ENCODE data around the gene AHNAK.
"Not testable (repeated sequence)": the region's sequence is repeated elsewhere in the genome, so short reads cannot be mapped to it uniquely, and the experiment has no call there.

Gene AHNAK

DNA sequence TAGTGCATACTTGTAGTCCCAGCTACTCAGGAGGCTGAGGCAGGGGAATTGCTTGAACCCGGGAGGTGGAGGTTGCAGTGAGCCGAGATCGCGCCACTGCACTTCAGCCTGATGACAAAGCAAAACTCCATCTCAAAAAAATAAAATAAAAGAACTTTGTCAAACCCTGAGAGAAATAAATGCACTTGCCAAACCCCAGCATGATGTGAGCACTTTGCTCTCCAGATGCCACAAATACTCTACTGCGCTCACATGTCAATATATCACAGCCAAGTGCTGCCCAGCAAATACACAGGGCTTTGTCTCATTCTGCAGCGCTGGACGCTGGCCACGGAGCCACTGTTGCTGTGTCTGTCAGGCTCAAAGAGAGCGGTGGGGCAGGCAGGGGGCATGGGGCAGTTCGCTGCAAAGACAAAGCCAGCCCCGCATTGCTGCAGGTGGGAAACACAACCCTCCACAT lies 45.1 kb downstream of the AHNAK start:
- Histone ChIP-seq H3K27ac (ENCODE audit: low read depth, low read length) (no peak overlapping the region), H4K8ac (ENCODE audit: low read depth, low read length) (no peak overlapping the region)
- no CpG with 5 or more reads among the region's 11 CpGs for WGBS (ENCODE audit: extremely low coverage, insufficient coverage, low lambda C conversion rate)

DNA sequence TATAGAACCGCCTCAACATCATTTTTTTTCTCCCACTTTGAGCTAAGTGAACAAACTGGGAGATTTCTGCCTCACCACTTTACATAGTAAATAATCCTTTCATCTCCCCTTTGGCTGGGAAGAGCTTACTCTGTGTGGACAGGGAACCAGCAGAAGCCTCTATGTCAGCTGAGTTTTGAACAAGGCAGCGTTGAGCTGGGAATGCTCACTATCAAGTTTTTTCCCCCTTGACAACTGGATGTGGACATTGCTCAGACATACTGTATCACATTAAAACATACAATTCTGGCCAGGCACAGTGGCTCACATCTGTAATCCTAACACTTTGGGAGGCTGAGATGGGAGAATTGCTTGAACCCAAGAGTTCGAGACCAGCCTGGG lies 46.0 kb downstream of the AHNAK start:
- Histone ChIP-seq H3K27me3 (ENCODE audit: insufficient read depth, low read length, poor library complexity) (no peaks in the 10 kb centered on the region), H3K79me1 (ENCODE audit: low read length) (no peaks in the 10 kb centered on the region), H3K56ac (ENCODE audit: low read length) (no peak overlapping the region), H2BK5ac (ENCODE audit: low read length) (no peak overlapping the region), H3K9ac (ENCODE audit: low read length) (no peak overlapping the region), H2AK5ac (ENCODE audit: low read length) (no peak overlapping the region), H3K4ac (ENCODE audit: low read depth, low read length) (no peak overlapping the region), H3K79me2 (ENCODE audit: control insufficient read depth, insufficient read depth, low read length) (no peaks in the 10 kb centered on the region), H3K23ac (ENCODE audit: low read length) (no peak overlapping the region), H3K36me3 (ENCODE audit: control insufficient read depth, insufficient read depth, low read length) (no peaks in the 10 kb centered on the region), H3K27ac (ENCODE audit: low read depth, low read length) (no peak overlapping the region), H3K4me2 (ENCODE audit: low read length) (no peak overlapping the region), H2BK120ac (ENCODE audit: low read depth, low read length) (no peak overlapping the region), H3K4me1 (ENCODE audit: control insufficient read depth, low read depth, low read length) (peaks cover 5% of the 10 kb centered on the region), H4K5ac (ENCODE audit: low read length) (no peak overlapping the region), H3K4me3 (ENCODE audit: low read length) (no peak overlapping the region), H2BK15ac (replicated peaks; ENCODE audit: low read depth) (no peak overlapping the region), H4K8ac (ENCODE audit: low read depth, low read length) (no peak overlapping the region), H3K18ac (ENCODE audit: low read length) (no peak overlapping the region)
- no CpG with 5 or more reads among the region's 3 CpGs for WGBS (ENCODE audit: extremely low coverage, insufficient coverage, low lambda C conversion rate)
- no peak for DNase-seq

More for the DNA sequence above, 45.1 kb downstream of the AHNAK start:
- Histone ChIP-seq H3K4me1 (ENCODE audit: control insufficient read depth, low read depth, low read length) (peaks cover 5% of the 10 kb centered on the region), H3K4me3 (ENCODE audit: low read length) (no peak overlapping the region), H2BK120ac (ENCODE audit: low read depth, low read length) (no peak overlapping the region), H3K4ac (ENCODE audit: low read depth, low read length) (no peak overlapping the region), H3K23ac (ENCODE audit: low read length) (no peak overlapping the region), H3K9ac (ENCODE audit: low read length) (no peak overlapping the region), H3K36me3 (ENCODE audit: control insufficient read depth, insufficient read depth, low read length) (no peaks in the 10 kb centered on the region), H2BK15ac (replicated peaks; ENCODE audit: low read depth) (no peak overlapping the region), H3K56ac (ENCODE audit: low read length) (no peak overlapping the region), H2BK5ac (ENCODE audit: low read length) (no peak overlapping the region), H3K79me1 (ENCODE audit: low read length) (no peaks in the 10 kb centered on the region), H3K79me2 (ENCODE audit: control insufficient read depth, insufficient read depth, low read length) (no peaks in the 10 kb centered on the region), H4K5ac (ENCODE audit: low read length) (no peak overlapping the region), H3K4me2 (ENCODE audit: low read length) (no peak overlapping the region), H2AK5ac (ENCODE audit: low read length) (no peak overlapping the region), H3K27me3 (ENCODE audit: insufficient read depth, low read length, poor library complexity) (no peaks in the 10 kb centered on the region), H3K18ac (ENCODE audit: low read length) (no peak overlapping the region)
- no peak for DNase-seq

- WGBS (ENCODE audit: extremely low coverage, insufficient coverage, low lambda C conversion rate): no CpG with 5 or more reads among the region's 12 CpGs
- no peak overlapping the region for H3K9ac ChIP-seq (ENCODE audit: low read length)
These were observed 46.5 kb downstream of the AHNAK start for GRCh38 chr11:62499944-62500649.

GRCh38 chr11:62499311-62499943 lies 47.2 kb downstream of the AHNAK start:
- H3K18ac ChIP-seq (ENCODE audit: low read length); H2BK5ac ChIP-seq (ENCODE audit: low read length); H4K8ac ChIP-seq (ENCODE audit: low read depth, low read length); H3K9ac ChIP-seq (ENCODE audit: low read length); H2BK120ac ChIP-seq (ENCODE audit: low read depth, low read length); H3K4me3 ChIP-seq (ENCODE audit: low read length); H3K27me3 ChIP-seq (ENCODE audit: insufficient read depth, low read length, poor library complexity); H3K27ac ChIP-seq (ENCODE audit: low read depth, low read length); H3K36me3 ChIP-seq (ENCODE audit: control insufficient read depth, insufficient read depth, low read length); H2AK5ac ChIP-seq (ENCODE audit: low read length); H3K4me1 ChIP-seq (ENCODE audit: control insufficient read depth, low read depth, low read length); H2BK15ac ChIP-seq (replicated peaks; ENCODE audit: low read depth); H3K56ac ChIP-seq (ENCODE audit: low read length); H4K5ac ChIP-seq (ENCODE audit: low read length); H3K4me2 ChIP-seq (ENCODE audit: low read length); H3K4ac ChIP-seq (ENCODE audit: low read depth, low read length); DNase-seq; H3K79me2 ChIP-seq (ENCODE audit: control insufficient read depth, insufficient read depth, low read length); H3K79me1 ChIP-seq (ENCODE audit: low read length); H3K23ac ChIP-seq (ENCODE audit: low read length): not testable (repeated sequence)
- WGBS (ENCODE audit: extremely low coverage, insufficient coverage, low lambda C conversion rate): no CpG with 5 or more reads among the region's 17 CpGs

More at GRCh38 chr11:62499944-62500649, 46.5 kb downstream of the AHNAK start:
- H4K5ac ChIP-seq (ENCODE audit: low read length): no peak overlapping the region
- H2BK120ac ChIP-seq (ENCODE audit: low read depth, low read length): no peak overlapping the region
- peak; percentile 83 for DNase-seq
- H3K27ac ChIP-seq (ENCODE audit: low read depth, low read length): no peak overlapping the region
- no peak overlapping the region for H2AK5ac ChIP-seq (ENCODE audit: low read length)
- H3K4me1 ChIP-seq (ENCODE audit: control insufficient read depth, low read depth, low read length): peaks cover 2% of the 10 kb centered on the region
- H3K36me3 ChIP-seq (ENCODE audit: control insufficient read depth, insufficient read depth, low read length): no peaks in the 10 kb centered on the region
- no peak overlapping the region for H2BK15ac ChIP-seq (replicated peaks; ENCODE audit: low read depth)
- no peak overlapping the region for H3K4me2 ChIP-seq (ENCODE audit: low read length)
- H3K4me3 ChIP-seq (ENCODE audit: low read length): no peak overlapping the region
- H3K56ac ChIP-seq (ENCODE audit: low read length): no peak overlapping the region
- H3K18ac ChIP-seq (ENCODE audit: low read length): no peak overlapping the region
- no peak overlapping the region for H4K8ac ChIP-seq (ENCODE audit: low read depth, low read length)
- H2BK5ac ChIP-seq (ENCODE audit: low read length): no peak overlapping the region
- H3K27me3 ChIP-seq (ENCODE audit: insufficient read depth, low read length, poor library complexity): no peaks in the 10 kb centered on the region
- no peaks in the 10 kb centered on the region for H3K79me1 ChIP-seq (ENCODE audit: low read length)
- H3K23ac ChIP-seq (ENCODE audit: low read length): no peak overlapping the region
- H3K79me2 ChIP-seq (ENCODE audit: control insufficient read depth, insufficient read depth, low read length): no peaks in the 10 kb centered on the region
- H3K4ac ChIP-seq (ENCODE audit: low read depth, low read length): no peak overlapping the region

DNA sequence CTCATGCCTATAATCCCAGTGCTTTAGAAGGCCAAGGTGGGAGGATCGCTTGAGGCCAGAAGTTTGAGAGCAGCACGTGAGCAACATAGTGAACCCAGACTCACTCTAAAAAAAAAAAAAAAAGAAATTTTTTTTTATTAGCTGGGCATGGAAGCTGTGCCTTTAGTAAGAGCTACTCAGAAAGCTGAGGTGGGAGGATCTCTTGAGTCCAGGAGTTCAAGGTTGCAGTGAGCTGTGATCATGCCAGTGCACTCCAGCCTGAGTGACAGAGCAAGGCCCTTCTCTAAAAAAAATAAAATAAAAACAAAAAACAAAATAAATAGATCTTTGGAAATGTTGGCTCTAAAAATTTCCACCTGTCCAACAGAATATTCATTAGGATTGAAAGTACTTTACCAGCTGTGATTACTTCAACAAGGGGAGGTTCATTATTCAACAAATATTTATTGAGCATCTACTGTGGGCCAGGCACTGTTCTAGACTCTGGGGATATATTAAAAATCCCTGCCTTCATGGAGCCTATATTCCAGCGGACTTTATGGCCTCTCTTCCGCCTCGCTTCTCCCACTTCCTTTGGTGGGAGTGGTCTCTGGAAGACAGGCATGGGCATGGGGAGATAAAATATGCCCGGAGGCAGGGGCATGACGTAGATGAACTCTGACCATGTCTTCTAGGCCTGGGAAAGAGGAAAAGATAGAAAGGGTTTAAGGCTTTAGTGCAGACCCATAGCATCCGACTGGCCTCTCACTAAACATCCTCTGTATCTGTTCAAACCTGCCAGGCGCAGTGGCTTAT lies 47.9 kb downstream of the AHNAK start:
- no peak overlapping the region for H2BK120ac ChIP-seq (ENCODE audit: low read depth, low read length)
- no peak overlapping the region for H3K4ac ChIP-seq (ENCODE audit: low read depth, low read length)
- no peak overlapping the region for H2BK15ac ChIP-seq (replicated peaks; ENCODE audit: low read depth)
- H3K27ac ChIP-seq (ENCODE audit: low read depth, low read length): no peak overlapping the region
- no peak overlapping the region for H4K8ac ChIP-seq (ENCODE audit: low read depth, low read length)
- H3K4me2 ChIP-seq (ENCODE audit: low read length): no peak overlapping the region
- H3K36me3 ChIP-seq (ENCODE audit: control insufficient read depth, insufficient read depth, low read length): no peaks in the 10 kb centered on the region
- H3K27me3 ChIP-seq (ENCODE audit: insufficient read depth, low read length, poor library complexity): no peaks in the 10 kb centered on the region
- H2AK5ac ChIP-seq (ENCODE audit: low read length): no peak overlapping the region
- H3K79me1 ChIP-seq (ENCODE audit: low read length): no peaks in the 10 kb centered on the region
- DNase-seq: no peak
- no peak overlapping the region for H4K5ac ChIP-seq (ENCODE audit: low read length)
- H3K56ac ChIP-seq (ENCODE audit: low read length): no peak overlapping the region
- peaks cover 2% of the 10 kb centered on the region for H3K4me1 ChIP-seq (ENCODE audit: control insufficient read depth, low read depth, low read length)
- no peak overlapping the region for H3K18ac ChIP-seq (ENCODE audit: low read length)
- no peaks in the 10 kb centered on the region for H3K79me2 ChIP-seq (ENCODE audit: control insufficient read depth, insufficient read depth, low read length)
- no peak overlapping the region for H3K9ac ChIP-seq (ENCODE audit: low read length)
- no CpG with 5 or more reads among the region's 9 CpGs for WGBS (ENCODE audit: extremely low coverage, insufficient coverage, low lambda C conversion rate)
- no peak overlapping the region for H3K4me3 ChIP-seq (ENCODE audit: low read length)
- no peak overlapping the region for H2BK5ac ChIP-seq (ENCODE audit: low read length)
- no peak overlapping the region for H3K23ac ChIP-seq (ENCODE audit: low read length)
